Ecto neural progenitor cell (in vitro differentiated cells): ENCODE measurements around the gene CIAO2B.
"Not testable (repeated sequence)": the region's sequence is repeated elsewhere in the genome, so short reads cannot be mapped to it uniquely, and the experiment has no call there.

ENCODE experiments used
- DNase-seq: peaks from one replicate; pipeline ENCODE4 v3.0.0-alpha.2; 2018; ENCODE audit warnings: low spot score

Gene CIAO2B

DNA sequence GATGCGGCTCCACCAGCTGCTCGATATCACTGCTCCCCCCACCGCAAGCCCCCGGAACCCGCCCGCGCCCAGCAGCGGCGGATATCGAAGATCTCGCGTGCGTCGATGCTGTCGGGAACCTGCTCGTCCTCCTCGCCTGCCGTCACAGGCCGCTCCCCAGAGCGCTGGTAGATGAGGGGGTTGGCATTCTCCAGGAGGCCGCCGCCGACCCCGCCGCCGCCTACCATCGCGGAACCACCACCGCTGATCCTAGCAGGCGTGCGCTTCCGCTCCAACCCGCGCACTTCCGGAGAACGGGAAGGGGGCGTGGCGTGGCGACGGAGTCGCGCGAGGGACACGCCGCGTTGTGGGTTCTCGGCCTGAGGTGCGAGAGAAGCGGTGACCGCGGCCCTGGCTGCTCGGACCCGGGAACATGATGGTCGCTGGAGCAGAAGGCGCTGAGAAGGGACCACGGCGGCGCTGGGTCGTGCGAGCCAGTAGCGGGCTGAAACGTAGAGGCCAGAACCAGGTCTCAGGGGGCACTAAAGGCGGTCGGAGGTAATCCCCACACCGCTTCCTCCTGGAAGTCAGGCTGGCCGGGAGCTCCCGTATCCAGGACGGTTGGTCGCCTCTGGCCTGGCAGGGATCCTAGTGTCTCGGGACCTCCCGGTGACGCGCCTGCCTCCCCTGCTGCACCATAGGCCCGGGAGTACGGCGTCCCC is at the start of gene CIAO2B:
Gene CIAO2B (minus strand): TSS at position 265 of the 701 bp plus-strand sequence. CDS start 38 bp downstream, at position 227.
- DNase-seq, result peak; percentile 89

DNA sequence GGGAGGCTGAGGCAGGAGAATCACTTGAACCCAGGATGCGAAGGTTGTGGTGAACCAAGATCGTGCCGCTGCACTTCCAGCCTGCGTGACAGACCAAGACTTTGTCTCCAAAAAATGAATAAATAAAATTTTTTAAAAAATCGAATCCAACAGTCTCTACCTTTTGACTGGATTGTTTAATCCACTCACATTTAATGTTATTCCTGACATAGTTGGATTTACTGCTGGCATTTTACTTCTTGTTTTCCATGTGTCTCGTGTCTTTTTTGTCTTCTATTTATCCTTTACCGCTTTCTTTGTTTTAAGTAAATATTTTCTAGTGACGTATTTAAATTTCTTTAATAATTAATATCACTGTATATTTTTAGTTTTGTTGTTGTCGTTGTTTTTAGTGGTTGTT is 48.8 kb upstream of the CIAO2B start:
- DNase-seq, result no peak

DNA sequence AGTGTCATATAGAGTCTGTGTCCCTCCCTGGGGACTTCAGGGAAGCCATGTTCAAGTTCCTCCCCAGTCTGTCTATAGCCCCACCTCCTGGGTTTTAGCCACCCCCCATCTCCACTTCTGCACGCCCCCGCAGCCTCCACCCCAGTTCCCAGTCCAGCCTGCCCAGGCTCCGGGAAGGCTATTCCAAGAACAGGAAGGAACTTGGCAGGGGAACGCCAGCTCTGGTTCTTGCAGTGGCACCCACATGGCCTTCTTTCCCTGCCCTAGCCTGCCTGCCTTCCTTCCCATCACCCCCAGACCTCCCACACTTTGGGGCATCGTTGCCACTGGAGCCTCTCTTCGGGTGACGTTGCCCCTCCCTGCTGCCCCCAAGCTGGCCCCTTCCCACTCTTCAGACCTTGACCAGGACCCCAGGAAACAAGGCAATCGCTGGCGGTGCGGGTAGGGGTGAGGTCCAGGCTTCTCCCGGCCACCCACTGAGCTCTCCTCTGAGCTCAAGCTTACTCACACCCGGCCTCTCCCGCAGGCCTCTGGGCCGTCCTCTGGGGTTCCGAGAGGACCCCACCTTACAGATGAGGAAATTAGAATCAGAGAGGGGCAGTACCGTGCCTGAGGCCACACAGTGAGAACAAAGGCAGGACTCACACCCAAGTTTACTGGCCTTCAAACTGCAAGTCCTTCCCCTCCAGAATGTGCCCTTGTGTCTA is 45.0 kb upstream of the CIAO2B start:
- no peak for DNase-seq

DNA sequence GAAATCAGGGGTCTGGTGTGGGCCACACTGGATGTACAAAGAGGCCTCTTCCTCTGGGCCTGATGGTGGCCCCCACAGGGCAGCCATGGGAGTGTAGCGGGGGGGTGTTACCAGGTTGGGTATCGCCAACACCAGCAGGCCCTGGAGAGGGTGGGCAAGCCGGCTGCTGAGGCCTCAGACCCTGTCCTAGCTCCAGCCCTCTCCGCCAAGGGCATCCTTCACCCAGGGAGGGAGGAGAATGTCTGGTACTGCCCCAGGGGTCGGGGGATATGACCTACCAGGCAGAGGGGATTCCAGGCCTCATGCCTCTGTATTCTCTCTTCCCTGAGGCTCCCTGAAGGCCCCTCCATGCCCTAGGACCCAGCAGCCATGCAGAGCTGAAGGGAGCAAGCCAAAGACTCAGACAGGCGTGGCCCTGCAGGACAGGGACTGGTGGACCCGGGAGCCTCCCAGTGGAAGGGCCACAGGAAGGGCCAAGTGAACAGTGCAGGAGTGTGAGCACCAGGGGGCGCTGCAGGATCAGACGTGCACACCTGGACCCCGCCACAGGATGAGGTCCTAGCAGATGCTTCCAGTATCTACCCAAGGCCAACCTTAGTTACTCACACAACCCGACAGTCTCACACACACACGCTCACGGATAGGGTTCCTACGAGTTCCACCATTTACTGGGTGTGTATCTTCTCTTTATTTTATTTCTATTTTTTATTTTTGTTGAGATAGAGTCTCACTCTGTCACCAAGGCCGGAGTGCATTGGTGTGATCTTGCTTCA is 43.3 kb upstream of the CIAO2B start:
- peak; percentile 94 for DNase-seq

DNA sequence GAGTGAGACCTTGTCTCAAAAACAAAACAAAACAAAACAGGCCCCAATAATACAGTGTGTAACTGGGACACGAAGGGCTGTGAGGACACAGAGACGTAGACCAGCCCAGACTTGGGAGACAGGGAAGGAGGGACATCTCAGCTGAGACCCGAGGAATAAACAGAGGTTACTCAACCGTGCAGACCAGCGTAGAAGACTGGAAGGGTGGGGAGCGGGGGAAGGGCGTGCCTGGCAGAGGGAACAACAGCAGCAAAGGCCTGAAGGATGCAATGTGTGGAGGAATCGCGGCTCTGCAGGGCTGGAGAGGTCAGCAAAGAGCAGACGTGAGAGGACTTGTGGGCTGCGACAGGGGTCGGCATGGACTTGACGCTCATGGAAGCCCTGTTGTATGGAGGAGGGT is 42.5 kb upstream of the CIAO2B start:
- no peak for DNase-seq

DNA sequence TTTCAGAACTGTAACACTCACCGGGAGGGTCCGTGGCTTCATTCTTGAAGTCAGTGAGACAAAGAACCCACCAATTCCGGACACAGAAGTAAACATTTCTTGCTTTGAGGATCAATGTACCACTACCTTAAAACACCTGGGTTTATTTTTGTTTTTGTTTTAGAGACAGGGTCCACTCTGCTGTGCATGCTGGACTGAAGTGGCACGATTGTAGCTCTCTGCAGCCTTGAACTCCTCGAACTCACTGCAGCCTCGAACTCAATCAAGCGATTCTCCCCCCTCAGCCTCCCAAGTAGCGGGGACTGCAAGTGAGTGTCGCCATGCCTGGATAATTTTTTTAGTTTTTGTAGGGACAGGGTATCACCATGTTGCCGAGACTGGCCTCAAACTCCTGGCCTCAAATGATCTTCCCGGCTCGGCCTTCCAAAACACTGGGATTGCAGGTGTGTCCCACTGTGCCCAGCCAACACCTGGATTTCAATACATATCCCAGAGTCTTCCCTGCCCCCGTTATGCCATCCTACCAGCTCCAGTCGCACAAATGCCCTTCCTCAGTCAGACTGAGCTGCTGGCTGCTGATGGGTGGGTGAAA is 41.2 kb upstream of the CIAO2B start:
- no peak for DNase-seq

DNA sequence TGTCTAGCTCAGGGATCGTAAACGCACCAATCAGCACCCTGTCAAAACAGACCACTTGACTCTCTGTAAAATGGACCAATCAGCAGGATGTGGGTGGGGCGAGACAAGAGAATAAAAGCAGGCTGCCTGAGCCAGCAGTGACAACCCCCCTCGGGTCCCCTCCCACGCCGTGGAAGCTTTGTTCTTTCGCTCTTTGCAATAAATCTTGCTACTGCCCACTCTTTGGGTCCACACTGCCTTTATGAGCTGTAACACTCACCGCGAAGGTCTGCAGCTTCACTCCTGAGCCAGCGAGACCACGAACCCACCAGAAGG is 40.7 kb upstream of the CIAO2B start:
- not testable (repeated sequence) for DNase-seq

DNA sequence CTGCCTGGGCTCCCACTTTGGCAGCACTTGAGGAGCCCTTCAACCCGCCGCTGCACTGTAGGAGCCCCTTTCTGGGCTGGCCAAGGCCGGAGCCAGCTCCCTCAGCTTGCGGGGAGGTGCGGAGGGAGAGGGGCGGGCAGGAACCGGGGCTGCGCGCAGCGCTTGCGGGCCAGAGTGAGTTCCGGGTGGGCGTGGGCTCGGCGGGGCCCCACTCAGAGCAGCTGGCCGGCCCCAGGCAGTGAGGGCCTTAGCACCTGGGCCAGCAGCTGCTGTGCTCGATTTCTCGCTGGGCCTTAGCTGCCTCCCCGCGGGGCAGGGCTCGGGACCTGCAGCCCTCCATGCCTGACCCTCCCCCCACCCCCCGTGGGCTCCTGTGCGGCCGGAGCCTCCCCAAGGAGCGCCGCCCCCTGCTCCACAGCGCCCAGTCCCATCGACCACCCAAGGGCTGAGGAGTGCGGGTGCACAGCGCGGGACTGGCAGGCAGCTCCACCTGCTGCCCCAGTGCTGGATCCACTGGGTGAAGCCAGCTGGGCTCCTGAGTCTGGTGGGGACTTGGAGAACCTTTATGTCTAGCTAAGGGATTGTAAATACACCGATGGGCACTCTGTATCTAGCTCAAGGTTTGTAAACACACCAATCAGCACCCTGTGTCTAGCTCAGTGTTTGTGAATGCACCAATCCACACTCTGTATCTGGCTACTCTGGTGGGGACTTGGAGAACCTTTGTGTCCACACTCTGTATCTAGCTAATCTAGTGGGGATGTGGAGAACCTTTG is 40.1 kb upstream of the CIAO2B start:
- DNase-seq, result not testable (repeated sequence)

DNA sequence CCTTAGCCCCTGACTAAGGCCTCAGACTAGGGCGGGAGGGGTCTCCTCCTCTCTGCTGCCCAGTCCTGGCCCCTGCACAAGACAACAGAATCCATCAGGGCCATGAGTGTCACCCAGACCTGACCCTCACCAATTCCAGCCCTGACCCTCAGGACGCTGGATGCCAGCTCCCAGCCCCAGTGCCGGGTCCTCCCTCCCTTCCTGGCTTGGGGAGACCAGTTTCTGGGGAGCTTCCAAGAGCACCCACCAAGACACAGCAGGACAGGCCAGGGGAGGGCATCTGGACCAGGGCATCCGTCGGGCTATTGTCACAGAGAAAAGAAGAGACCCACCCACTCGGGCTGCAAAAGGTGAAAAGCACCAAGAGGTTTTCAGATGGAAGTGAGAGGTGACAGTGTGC is 39.5 kb upstream of the CIAO2B start:
- DNase-seq, result no peak

DNA sequence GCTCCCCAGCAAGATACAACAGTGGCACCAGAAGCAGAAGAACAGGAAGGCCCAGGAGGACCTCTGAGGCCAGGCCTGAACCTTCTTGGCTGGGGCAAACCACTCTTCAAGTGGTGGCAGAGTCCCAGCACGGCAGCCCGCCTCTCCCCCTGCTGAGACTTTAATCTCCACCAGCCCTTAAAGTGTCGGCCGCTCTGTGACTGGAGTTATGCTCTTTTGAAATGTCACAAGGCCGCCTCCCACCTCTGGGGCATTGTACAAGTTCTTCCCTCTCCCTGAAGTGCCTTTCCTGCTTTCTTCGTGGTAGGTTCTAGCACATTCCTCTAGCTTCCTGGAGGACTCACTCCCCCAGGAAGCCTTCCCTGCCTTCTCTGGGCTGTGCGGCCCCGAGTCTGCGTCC is 38.8 kb upstream of the CIAO2B start:
- no peak for DNase-seq

DNA sequence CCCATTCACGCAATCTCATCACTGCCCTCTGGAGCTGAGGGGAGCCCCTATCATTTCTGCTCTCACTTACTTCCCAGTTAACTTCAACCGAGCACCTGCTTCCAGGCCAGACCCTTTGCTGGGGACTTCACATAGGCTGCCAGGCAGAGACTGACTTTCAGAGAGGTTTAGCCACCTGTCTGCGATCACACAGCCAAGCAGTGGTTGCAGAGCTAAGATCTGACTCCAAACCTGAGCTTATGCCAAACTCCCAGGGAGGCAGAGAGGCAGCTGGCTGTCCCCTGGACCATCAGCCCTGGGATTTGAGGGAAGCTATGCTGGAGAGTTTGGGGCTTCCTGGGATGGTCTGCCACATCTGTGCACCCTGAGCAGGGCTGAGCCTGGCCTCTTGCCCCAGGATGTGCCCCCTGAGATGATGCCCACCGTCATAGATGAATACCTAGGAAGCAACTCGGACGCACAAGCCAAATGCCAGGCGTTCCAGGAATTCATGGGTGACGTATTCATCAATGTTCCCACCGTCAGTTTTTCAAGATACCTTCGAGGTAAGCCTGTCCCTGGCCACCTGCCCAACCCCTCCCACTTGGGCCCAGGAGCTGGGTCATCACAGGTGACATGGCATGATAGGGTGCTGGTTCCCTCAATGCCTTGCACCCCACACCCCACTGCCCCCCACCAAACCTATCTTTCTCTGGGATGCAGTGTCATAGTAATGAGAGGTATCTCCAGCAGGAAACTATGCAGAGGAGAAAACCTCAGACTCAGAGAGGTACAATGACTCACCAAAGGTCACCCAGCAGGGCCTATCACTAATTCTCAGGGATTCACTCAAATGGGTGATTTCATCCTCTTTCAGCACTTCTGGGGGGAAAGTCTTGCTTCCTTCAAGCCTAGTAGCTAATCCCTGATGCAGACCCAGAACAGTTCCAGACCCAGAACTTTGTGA is 36.8 kb upstream of the CIAO2B start:
- DNase-seq, result no peak

DNA sequence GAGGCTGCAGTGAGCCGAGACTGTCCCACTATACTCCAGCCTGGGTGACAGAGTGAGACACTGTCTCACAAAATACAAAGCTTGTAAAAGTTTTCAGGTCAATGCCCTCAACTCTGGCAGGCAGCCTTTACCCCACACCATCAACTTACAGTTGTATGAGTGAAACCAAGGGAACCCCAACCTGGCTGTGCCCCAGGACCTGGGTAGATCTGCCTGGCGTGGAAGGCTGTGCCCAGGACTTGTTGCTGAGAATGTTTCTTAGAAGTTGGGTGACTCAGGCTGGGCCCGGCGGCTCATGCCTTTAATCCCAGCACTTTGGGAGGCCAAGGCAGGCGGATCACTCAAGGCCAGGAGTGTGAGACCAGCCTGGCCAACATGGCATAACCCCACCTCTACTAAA is 34.6 kb upstream of the CIAO2B start:
- no peak for DNase-seq

DNA sequence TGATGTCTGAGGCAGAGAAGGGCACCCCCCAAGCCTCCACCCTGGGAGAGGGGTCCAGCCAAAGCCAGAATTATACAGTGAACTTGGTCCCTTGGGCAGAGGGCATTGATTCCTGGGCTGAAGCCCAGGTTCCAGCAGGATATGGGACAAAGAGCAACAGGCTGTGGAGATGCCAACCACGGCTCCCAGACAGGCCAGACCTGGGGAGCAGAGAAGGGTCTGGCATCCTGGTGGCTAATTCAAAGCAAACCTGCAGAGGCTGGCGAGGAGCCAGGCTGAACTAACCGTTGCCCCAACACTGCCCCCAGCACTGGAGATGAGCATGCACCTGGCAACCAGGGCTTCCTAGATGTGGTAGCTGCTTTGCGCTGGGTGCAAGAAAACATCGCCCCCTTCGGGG is 29.8 kb upstream of the CIAO2B start:
- DNase-seq, result no peak

DNA sequence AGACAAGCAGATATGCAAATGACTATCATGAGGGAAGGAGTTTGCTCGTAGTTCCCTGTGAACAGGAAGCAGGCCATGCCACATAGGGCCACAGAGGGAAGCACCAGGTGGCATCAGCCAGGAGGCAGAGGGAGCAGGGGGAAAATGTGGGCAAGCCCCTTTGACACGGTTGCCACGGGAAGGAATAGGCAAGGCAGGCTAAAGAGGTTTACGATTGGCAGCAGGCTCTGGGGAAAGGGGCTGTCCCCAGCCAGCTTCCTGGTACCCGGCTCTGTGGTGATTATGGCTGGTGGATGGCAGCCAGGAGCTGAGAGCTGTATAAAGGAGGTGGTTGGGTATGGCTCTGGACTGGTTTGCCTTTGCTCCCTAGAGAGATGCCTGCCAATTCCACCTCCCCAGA is 27.7 kb upstream of the CIAO2B start:
- no peak for DNase-seq

DNA sequence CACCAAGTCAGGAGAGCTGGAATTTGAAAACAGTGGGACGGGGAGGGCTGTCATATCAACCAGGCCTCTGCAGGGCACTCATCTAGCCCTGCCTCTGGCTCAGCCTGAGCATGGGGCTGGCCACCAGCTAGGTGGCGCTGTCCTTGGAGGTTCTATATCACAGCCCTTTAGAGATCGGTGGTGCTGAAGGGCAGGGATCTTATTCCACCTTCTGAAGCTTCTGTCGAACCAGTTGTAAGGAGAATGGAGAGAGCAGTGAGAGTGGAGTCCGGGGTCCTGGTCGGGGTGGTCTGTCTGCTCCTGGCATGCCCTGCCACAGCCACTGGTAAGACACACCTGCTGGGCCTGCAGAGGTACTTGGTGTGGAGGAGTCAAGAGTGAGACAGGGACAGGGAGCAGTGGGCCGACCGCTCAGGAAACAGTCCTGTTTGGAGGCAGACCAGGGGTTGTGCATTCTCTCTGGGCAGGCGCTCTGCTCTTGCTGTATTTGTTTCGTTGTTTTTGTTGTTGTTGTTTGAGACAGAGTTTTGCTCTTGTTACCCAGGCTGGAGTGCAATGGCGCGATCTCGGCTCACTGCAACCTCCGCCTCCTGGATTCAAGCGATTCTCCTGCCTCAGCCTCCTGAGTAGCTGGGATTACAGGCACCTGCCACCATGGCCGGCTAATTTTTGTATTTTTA is 27.0 kb upstream of the CIAO2B start, which contains the start of gene CES3:
Gene CES3 (plus strand): TSS at position 202 of the 680 bp plus-strand sequence. CDS start 42 bp downstream, at position 244.
- peak; percentile 87 for DNase-seq

DNA sequence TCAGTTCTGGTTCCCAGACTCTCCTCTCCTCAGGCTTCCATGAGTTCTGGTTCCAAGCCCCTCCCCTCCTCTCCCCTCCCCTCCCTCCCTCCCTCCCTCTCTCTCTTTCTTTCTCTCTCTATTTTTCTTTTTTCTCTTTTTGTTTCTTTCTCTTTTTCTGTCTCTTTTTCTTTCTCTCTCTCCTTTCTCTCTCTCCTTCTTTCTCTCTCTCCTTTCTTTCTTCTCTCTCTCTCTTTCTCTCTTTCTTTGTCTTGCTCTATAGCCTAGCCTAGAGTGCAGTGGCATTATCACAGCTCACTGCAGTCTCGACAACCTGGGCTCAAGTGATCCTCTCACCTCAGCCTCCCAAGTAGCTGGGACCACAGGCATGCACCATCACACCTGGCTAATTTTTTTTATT is 26.1 kb upstream of the CIAO2B start:
- no peak for DNase-seq

DNA sequence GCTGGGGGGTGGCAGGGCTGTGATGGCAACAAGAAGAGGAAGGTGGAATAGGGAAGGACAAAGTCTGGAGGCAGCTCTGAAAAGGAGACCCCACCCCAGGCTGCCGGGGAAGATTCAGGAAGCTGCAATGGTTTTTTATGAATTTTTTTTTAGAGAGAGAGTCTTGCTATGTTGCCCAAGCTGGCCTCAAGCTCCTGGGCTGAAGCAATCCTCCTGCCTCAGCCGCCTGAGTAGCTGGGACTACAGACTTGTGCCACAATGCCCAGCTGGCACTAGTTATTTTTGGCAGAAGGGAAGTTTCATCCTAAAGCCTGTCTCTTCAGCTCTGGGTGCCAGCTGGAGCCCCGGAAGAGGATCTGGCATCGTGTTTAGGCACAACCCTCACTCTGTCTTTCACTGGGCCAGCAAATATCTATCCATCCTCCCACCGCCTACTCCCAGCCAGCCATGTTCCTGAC is 25.5 kb upstream of the CIAO2B start:
- DNase-seq, result no peak

DNA sequence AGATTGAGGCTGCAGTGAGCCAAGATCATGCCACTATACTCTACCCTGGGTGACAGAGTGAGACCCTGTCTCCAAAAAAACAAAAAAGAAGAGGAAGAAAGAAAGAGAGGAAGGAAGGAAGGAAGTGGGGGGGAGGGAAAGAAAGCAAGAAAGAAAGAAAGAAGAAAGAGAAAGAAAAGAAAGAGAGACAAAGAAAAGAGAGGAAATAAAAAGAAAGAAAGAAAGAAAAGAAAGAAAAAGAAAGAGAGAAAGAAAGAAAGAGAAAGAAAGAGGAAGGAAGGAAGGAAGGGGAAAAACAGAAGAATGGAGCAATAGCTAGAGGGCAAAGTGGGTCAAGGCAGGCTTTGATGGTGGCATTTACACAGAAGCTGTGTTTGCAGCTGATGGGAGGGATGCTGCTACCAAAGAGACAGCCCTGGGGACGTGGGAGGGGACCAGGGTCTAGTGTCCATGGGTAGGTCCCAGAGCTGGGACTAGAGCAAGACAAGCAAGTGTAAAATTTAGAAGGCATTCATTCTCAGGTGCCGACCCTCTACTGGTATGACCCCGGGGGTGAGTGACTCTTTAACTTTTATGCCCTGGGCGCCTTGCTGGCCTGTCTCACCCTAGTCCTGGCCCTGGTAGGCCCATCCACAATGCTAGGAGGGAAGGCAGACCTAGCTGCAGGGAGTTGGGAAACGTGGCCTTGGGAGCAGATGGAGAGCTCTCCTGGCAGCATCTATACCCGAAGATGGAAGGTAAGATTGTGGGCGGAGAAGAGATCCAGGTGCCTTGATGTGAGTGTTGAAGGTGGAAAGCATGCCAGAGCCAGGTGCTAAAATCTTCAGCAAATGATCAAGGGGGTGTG is 24.9 kb upstream of the CIAO2B start:
- no peak for DNase-seq

DNA sequence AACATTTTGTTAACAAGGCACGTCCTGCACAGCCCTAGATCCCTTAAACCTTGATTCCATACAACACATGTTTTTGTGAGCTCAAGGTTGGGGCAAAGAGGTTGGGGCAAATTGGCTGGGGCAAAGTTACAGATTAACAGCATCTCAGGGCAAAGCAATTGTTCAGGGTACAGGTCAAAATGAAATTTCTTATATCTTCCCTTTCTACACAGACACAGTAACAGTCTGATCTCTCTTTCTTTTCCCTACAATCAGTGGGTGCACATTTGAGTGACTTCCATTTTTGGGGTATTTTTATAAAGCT is 21.9 kb upstream of the CIAO2B start:
- not testable (repeated sequence) for DNase-seq
